NCI-H2107 (cell line): Measurements from ENCODE around the gene CEP85L.
"Not testable (repeated sequence)": the region's sequence is repeated elsewhere in the genome, so short reads cannot be mapped to it uniquely, and the experiment has no call there.

Experiments
- DNase-seq: peaks from one replicate; lab custom pipeline; 2025; lab: John Stamatoyannopoulos, UW

Gene CEP85L

DNA sequence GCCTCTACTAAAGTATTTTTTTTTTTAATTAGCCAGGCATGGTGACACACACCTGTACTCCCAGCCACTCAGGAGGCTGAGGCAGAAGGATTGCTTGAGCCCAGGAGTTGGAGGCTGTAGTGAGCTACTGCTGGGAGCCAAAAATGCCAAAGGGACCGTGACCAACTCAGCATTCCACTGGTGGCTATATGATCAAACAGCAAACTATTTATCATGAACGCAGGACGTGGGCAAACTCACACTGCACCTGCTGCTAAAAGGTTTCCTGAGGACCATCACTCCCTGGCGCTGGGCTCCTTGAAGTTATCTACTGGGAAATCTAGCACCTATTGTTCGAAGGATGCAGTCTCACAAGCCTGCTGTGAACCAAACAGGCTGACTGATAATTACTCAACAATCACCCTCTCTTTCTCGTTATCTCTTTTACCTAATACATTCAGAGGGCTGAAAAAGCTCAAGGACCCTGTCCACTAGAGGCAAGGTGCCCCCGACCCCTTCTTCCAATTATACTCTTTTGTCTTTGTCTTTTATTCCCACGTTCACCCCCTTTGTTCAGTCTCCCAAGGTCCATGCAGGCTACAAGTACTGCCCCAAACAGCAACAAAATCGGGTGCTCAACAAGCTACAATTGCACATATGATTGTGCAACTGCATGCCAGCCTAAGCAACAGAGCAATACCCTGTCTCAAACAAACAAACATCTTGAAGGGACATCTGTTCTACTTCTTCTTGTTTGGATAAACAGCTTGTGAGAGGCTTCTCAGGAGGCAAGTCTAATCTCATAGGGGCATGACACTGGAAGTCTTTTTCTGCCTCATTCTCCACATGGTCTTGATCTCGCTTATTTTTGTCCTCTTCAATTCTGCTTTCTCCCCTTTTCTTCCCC lies 151.0 kb downstream of the CEP85L start:
- no peak for DNase-seq

DNA sequence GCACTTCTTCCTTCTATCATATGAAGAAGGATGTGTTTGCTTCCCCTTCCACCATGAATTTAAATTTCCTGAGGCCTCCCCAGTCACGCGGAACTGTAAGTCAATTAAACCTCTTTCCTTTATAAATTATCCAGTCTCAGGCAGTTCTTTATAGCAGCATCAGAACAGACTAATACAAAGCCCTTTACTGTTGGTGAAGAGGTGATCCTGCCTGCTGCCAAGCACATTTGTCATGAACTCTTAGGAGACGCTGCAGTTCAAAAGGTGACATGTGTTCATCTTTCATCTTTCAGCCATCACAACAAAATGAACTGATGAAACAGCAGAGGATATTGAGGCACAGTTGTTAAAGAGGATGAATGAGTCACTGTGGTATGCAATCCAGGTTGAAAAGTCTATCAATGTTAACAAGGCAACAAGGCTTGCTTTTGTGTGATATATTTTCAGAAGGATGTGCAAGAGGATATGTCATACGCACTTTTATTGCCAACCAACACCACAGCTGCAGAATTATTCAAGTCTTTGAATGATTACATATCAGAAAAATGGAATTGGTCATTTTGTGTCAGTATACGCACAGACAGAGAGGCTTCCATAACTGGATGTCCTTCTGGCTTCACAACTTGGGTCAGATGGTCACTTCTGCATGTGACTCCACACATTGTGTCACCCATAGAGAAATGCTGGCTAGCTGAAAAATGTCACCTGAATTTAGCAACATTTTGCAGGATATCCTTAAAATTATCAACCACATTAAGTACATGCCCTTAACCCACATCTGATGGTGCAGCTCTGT lies 155.7 kb downstream of the CEP85L start:
- DNase-seq: no peak

DNA sequence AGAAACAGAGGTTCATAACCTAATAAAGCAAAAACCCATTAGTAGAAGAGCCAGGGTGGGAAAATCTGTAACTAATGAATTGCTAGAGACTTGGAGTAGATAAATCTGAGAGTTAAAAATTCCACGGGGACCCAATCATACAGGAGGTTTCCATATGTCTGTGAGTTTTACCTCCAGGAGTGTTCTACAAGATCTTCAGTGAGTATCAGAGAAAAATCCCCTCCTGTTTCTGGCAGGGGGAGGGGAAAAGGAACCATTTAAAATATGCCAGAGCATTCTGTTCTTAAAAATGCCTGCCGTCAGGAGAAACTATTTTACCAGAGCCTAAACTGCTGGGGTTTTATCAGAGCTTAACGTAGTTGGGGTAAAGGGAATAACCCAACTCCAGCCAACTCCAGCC lies 157.3 kb downstream of the CEP85L start:
- no peak for DNase-seq

DNA sequence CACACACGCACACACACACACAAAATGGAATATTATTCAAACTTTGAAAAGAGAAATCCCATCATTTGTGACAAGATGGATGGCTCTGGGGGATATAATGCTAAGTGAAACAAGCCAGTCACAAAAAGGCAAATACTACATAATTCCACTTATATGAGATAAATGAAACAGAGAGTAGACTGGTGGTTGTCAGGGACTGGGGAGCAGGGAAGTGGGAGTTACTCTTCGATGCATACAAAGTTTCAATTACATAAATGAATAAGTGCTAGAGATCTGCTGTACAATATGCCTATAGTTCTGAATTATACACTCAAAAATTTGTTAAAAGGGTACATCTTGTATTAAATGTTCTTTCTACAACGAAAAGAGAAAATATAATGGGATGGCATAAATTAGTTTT lies 161.4 kb downstream of the CEP85L start:
- no peak for DNase-seq

DNA sequence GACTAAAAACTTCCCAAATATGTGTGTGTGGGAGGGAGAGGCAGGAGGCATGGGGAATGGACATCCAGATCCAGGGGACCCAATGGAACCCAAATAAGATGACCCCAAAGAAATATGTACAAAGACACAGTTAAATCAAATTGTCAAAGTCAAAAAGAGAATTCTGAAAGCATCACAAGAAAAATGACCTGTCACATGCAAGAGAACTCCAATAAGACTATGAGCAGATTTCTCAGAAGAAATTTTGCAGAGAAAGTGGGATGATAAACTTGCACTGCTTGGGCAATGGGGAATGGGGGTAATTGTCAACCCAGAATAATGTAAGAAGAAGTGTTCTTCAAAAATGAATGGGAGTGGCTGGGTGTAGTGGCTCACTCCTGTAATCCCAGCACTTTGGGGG lies 162.8 kb downstream of the CEP85L start:
- no peak for DNase-seq

DNA sequence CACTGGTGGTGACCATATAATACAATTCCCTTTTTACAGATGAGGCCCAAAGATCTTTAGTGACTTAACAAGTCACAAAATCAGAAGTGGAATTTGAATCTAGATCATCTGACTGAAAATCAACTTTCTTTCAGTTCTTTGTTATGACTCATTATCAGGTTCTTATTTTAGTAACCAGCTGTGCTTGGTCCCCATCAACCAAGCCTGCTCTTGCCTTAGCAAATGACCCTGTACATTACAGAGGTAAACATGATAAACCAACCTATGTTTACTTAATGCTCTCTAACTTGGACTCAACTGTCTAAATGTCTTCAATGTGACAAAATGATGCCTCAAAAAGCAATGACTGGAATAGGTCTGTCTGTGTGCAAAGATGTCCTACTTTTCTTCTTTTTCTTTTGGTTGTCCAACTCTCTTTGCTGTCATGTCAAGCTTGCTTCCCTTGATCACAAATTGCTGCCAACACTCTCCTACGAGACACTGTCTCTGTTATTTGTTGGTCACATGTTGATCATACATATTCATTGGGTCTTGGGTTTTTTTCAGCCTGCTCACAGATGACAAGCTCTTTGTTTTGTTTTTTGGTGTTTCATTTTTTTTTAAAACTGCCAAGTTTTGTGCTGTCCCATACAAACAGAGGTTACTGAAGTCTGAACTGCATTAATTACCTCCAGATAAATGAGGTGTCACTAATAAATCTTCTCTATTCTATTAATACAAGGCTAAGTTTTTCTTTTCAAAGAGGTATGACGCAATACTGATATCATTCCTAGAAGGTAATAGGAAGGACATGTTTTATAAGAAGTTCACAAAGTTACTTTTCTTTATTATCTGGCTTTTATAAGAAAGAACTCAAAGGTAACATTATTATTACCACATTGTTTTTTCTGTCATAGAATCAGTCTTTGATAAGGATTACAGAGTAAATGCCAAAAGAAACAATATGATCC lies 165.5 kb downstream of the CEP85L start:
- DNase-seq: no peak

DNA sequence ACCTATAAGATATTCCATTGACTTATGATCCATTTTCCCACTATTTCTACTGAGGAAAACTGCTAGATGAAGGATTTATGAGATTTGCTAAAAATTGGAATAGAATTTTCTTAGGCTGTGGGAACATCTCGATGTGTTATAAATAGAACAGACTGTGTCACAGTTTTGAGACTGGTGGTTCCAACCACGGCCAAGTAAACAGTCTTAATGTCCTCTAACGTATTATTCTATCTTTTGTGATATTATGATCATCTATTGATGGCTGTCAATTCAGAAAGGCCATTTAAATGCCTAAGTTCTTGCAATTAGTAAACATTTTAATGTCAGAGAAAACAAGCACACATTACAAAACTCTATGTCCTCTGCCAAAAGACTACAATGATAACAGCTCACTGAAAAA lies 174.8 kb downstream of the CEP85L start:
- DNase-seq: no peak

DNA sequence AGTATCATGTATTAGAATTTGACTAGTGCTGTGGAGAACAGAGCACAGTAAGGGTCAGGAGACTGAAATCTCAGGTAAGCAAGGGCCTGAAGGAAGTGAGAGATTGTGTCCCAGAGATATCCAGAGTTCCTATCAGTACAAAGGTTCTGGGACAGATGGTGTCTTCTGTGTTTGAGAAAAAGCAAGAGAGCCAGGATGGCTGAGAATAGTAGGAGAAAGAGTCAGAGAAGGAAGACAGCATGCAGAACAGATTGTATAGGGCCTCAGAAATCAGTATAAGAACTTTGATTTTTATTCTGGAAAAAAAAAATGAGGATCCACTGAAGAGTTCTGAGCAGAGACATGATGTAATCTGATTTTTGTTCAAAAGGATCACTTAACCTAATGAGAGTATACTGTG lies 178.1 kb downstream of the CEP85L start:
- DNase-seq: no peak

DNA sequence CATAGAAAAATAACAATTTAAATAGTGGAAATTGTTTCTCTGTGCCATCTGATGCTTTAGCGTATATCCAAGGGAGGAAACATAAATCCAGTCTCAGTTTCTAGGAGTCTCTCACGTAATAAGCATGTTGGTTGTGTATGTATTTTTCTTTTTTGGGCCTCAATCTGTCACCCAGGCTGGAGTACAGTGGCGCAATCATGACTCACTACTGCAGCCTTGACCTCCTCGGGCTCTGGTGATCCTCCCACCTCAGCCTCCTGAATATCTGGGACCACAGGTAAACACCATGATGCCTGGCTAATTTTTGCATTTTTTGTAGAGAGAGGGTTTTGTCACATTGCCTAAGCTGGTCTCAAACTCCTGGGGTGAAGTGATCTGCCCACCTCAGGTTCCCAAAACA lies 181.9 kb downstream of the CEP85L start:
- no peak for DNase-seq

DNA sequence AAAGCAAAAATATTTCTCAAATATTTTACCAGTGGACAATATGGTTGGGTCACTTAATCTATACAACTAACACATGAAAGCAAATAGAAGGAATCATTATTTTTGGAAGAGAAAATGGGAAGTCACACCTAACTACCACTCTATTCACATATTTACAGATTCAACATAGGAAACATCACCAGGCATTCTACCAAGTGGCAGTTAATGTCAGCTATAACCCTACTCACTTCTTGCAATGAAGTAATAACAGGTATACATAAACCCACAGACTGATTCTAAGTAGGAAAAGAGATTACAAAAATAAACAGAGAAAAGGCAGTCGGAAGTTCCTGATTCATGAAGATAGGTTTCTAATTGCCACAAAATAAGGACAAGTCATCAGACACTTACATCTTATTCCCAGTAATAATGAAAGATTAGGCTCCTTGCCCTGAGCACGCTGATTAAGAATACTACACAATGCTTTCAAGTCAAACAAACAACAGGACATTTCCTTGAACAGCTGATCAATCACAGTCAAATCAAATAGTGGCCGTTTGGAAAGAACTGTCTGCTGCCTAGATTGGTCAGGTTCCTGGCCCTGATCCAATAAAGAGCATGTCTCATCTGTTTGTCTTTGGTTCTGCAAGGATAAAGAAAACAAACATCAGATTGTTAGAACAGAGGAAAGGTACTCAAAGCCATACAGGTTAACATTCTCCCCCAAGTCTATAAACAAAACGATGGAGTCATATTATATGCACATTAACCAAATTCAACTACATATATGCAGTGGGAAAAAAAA lies 182.5 kb downstream of the CEP85L start:
- DNase-seq: peak; percentile 10

DNA sequence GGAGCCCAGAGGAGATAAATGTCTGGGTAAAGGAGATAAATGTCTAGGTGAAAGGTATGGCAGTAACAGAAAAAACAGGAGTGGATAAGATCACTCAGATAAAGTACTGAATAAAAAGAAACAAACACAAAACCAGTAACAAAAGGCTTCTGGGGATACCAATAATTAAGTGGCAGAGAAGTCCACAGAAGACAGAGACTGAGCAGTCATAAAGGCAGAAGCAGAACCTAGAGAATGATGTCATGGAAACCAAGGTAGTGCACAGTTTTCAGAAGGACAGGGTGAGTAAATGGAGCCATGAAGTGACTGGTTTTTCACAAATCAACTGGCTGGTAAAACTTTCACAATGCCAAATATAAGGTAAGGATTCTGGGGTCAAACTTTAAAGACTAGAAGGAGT lies 184.2 kb downstream of the CEP85L start:
- no peak for DNase-seq

DNA sequence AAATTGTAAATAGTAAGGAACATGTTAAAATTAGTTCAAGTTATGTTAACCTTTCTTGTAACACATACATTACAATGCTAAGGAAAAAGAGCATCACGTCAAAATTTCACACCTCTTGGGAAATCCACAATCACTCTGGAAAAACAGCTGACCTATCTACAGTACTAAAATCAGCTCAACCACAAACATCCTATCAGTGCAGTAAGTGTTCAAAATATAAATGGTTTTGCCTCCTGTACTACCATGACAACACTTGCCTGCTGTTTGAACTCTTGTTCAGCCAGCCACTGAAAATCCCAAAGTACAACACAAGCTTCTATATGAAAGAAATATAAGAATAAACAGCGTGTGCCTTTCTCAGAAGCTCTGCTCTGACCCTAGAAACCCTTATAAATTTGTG lies 186.8 kb downstream of the CEP85L start:
- no peak for DNase-seq

DNA sequence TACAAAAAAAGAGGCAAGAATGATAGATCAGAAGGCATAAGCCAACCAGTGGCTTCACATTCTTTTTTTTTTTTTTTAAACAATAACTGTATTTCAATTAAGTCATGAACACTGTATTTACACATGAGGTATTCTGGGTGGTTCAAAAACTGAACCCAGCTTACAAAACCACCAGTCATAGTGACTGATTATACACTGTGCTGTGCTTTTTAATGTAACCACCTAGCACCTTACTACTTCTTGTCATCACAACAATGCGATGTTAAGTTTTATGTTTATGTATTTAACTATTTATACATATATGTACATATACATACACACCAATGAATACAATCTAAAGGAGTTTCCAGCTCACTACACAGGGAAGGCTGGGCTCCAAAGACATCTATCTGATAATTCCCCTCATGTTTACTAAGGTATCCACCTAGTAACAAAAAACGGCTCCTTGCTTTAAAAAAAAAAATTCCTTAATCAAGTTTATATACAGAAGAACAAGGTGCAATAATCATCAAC lies 190.4 kb downstream of the CEP85L start:
- no peak for DNase-seq

DNA sequence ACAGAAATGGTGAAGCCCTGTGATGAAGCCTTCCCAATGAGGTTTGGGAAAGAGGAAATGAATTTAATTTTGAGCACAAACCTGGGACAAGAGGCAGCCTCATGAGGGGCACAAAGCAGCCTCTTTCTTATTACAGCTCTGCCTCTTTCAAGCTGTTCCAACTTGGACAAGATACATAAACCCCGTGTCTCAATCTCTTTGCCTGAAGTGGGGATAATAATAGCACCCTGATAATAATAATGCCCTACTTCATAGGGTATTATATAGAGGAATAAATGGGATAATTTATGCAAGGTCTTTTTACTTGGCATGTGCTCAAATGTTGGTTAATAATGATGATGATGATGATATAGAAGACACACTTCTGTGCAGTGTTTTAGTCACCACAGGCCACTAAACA lies 194.4 kb downstream of the CEP85L start:
- no peak for DNase-seq

DNA sequence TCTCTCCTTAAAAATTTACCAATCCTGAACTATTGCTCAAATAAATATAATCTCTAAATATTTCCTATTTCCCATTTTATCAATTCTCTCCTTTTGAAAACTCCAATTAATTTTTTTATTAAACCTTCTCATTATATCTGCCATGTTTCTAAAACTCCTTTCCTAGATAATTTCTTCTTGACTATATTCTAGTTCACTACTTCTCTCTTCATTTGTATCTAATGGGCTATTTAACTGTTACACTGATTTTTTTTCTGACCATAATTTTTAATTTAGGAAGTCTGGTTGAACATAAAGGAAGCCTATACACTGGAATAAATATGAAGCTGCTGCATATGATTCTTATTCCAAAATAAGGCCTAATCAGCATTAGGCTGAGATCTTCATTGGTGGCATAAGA lies 199.6 kb downstream of the CEP85L start:
- no peak for DNase-seq

DNA sequence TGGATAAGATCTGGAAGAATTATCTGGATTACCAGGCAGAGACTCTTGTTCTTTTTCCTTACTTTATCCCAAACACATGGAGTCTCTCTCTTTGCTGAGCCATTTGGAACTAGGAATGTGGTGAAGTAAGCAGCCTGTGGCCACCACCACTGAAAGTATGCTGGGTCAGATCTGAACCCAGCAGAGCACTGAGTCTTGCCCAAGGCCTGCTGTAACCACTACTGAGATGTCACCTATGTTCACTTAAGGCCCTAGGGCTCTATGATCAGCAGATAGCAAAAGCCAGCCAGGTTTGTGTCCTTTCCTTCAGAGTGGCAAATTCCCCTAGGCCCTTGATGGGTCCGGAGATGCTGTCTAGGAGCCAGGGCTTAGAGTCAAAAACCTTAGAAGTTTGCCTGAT lies 206.6 kb downstream of the CEP85L start:
- no peak for DNase-seq

DNA sequence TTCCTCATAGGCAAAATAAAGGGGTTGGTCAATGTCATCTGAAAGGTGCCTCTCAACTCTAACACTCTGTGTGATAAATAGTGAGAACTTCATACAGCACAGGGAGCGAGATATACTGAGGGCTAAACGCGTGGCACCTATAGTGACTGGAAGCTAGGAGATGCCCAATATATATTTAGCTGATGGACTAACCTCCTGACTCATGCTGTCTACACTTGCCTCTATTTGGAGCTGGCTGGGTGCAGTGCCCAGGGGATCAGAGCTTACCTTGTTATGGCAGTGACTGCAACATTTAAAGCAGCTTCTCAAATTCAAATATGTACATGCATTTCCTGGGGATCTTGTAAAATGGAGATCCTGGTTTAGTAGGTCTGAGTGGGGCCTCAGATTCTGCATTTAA lies 214.9 kb downstream of the CEP85L start:
- no peak for DNase-seq

DNA sequence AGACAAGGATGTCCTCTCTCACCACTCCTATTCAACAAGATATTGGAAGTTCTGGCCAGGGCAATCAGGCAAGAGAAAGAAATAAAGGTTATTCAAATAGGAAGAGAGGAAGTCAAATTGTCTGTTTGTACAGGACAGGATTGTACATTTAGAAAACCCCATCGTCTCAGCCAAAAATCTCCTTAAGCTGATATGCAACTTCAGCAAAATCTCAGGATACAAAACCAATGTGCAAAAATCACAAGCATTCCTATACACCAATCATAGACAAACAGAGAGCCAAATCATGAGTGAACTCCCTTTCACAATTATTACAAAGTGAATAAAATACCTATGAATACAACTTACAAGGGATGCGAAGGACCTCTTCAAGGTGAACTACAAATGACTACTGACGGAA lies 217.2 kb downstream of the CEP85L start:
- not testable (repeated sequence) for DNase-seq

DNA sequence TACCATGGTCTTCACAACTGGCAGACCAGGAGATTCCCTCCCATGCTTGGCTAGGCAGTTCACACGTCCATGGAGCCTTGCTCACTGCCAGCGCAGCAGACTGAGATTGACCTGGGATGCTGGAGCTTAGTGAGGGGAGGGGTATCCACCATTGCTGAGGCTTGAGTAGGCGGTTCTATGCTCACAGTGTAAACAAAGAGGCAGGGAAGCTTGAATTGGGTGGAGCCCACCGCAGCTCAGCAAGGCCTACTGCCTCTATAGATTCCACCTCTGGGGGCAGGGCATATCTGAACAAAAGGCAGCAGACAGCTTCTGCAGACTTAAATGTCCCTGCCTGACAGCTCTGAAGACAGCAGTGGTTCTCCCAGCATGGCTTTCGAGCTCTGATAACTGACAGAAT lies 230.1 kb downstream of the CEP85L start:
- DNase-seq: not testable (repeated sequence)

DNA sequence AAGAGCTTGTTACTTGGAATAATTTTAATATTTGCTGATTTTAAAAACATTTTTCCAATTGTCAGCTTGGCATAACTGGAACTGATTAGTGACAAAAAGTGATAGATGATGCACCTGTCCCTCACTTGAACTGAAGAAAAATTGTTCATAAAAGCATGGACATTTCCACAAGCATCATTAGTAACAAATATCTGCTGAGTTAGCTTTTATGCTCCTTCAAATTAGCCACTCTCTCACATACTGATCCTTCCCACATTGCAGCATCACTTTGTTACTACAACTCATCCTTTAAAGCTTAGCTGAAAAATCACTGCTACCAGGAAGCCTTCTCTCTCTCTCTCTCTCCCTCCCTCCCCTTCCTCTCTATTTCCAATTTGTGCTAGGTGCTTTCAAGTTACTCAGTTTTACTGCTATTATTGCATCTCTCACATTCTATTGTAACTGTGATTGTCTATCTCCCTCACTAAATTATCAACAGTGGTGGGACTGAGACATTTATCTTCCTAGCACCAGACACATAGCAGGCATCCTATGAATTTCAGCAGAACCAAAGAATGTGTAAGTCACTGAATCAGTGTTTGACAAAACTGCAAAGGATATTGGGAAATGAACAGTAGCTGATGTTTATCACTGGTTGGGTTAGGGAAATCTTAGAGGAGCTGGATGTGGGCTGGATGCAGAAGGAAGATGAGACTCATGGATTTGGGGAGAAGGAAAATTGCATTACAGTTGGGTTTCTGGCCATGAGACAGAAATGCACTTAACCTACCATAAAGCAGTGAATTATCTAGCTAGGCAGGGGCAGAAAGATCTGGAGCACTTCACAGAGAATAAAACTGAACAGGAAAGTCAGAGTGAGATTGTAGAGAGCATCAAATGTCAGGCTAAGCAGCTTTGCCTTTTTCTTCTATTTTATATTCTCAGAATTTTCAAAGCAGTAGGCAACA lies 231.7 kb downstream of the CEP85L start:
- DNase-seq: no peak
